ENCODE results near the gene CLTB. TPM values are rescaled to one million over a fixed set of nuclear protein-coding genes. Genes with fewer than 3 reads are reported as not detected.

The CLTB gene
- total RNA-seq, 4 donors from 2014 or later = 167 to 272 (median 265) TPM

DNA sequence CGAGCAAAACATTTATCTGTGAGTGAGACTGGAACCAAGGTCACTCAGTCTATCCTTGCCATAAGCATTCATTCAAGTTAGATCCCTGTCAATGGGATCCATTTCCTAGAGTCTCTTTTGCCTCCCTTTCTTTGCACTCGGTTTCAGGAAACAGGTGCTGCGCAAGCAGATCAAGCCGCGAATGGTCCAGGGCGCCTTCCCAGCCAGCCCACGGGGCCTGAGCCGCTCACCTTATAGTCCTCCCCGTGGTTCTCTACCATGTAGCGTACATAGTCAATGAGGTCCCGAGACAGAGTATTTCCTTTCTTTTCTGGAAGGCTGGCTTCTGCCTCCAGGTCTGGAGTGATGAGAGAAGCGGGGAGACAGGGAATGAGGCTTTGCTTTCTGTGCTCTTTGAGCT is 31.3 kb downstream of the CLTB start:
- Histone ChIP-seq H3K4me1 (peaks cover 0 to 23% (median 18%) of the 10 kb centered on the region in 4 donors), H3K27me3 (no peaks in the 10 kb centered on the region), H3K36me3 (peaks cover 0 to 21% (median 8%) of the 10 kb centered on the region in 4 donors), H3K27ac (no peak overlapping the region), H3K4me3 (no peak overlapping the region), H3K9me3 (no peaks in the 10 kb centered on the region)
- 94 to 100% methylated on average over 1 to 12 of the region's 12 CpGs for WGBS, 2 donors (ENCODE audit: low coverage in 1 of 2)
- TF ChIP-seq POLR2A (IDR thresholded peaks at IDR 0.05) (no peak), EP300 (IDR thresholded peaks at IDR 0.05; ENCODE audit: low read depth) (no peak), POLR2AphosphoS5 (IDR thresholded peaks at IDR 0.05) (no peak), CTCF (IDR thresholded peaks at IDR 0.05) (no peak)
- intact Hi-C loops (cut with DNase I; ENCODE audit: low total_unique reads) = no loop called here
- in situ Hi-C loops (cut with MboI; ENCODE audit: low pct_ligation_motif_present in 1 of 4, low pct_unique_long_range_greater_than_20kb in 1 of 4, low sequenced_read_pairs in 3 of 4) = no loop called here
- no peak for DNase-seq

DNA sequence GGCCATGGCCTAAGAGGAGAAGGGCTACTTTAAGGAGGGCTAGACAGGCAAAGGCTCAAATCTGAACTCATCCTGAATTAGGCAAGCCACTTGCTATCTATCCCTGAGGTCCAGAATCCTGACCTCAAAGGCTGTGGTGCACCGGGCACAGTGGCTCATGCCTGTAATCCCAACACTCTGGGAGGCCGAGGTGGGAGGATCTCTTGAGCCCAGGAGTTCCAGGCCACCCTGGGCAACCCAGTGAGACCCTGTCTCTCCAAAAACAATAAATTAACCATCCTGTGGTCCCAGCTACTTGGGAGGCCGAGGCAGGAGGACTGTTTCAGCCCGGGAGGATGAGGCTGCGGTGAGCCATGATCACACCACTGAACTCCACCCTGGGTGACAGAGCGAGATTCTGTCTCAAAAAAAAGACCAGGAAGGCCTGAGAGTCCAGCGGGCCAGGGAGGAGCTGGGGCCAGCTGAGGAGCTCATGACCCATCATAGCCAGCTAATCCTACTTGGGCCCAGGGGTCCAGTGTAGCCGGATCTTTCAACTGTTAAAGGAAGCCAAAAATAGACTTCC is 31.9 kb downstream of the CLTB start:
- DNase-seq = no peak
- peaks cover 0 to 17% (median 14%) of the 10 kb centered on the region in 4 donors for H3K4me1 ChIP-seq
- 71 to 90% methylated on average over 1 to 7 of the region's 8 CpGs for WGBS, 2 donors (ENCODE audit: low coverage in 1 of 2)
- TF ChIP-seq EP300 (IDR thresholded peaks at IDR 0.05; ENCODE audit: low read depth) (no peak), POLR2AphosphoS5 (IDR thresholded peaks at IDR 0.05) (no peak), POLR2A (IDR thresholded peaks at IDR 0.05) (no peak), CTCF (IDR thresholded peaks at IDR 0.05) (no peak)
- no peak overlapping the region for H3K4me3 ChIP-seq
- intact Hi-C loops (cut with DNase I; ENCODE audit: low total_unique reads) = no loop called here
- H3K9me3 ChIP-seq = no peaks in the 10 kb centered on the region
- in situ Hi-C loops (cut with MboI; ENCODE audit: low pct_ligation_motif_present in 1 of 4, low pct_unique_long_range_greater_than_20kb in 1 of 4, low sequenced_read_pairs in 3 of 4) = no loop called here
- peaks cover 0 to 21% (median 8%) of the 10 kb centered on the region in 4 donors for H3K36me3 ChIP-seq
- no peak overlapping the region for H3K27ac ChIP-seq
- no peaks in the 10 kb centered on the region for H3K27me3 ChIP-seq

- no peaks in the 10 kb centered on the region for H3K27me3 ChIP-seq
- no peak overlapping the region for H3K27ac ChIP-seq
- H3K9me3 ChIP-seq = no peaks in the 10 kb centered on the region
- peaks cover 0 to 16% (median 14%) of the 10 kb centered on the region in 4 donors for H3K4me1 ChIP-seq
- in situ Hi-C loops (cut with MboI; ENCODE audit: low pct_ligation_motif_present in 1 of 4, low pct_unique_long_range_greater_than_20kb in 1 of 4, low sequenced_read_pairs in 3 of 4) (no loop called here), intact Hi-C loops (cut with DNase I; ENCODE audit: low total_unique reads) (no loop called here)
- H3K4me3 ChIP-seq = no peak overlapping the region
- WGBS, 2 donors (ENCODE audit: low coverage in 1 of 2) = 84 to 94% methylated on average over 2 to 9 of the region's 9 CpGs
- TF ChIP-seq POLR2A (IDR thresholded peaks at IDR 0.05) (no peak), CTCF (IDR thresholded peaks at IDR 0.05) (no peak), EP300 (IDR thresholded peaks at IDR 0.05; ENCODE audit: low read depth) (no peak), POLR2AphosphoS5 (IDR thresholded peaks at IDR 0.05) (no peak)
- peaks cover 0 to 21% (median 8%) of the 10 kb centered on the region in 4 donors for H3K36me3 ChIP-seq
- no peak for DNase-seq
Measured at GRCh38 chr5:176383961-176384360, 32.4 kb downstream of the CLTB start.

DNA sequence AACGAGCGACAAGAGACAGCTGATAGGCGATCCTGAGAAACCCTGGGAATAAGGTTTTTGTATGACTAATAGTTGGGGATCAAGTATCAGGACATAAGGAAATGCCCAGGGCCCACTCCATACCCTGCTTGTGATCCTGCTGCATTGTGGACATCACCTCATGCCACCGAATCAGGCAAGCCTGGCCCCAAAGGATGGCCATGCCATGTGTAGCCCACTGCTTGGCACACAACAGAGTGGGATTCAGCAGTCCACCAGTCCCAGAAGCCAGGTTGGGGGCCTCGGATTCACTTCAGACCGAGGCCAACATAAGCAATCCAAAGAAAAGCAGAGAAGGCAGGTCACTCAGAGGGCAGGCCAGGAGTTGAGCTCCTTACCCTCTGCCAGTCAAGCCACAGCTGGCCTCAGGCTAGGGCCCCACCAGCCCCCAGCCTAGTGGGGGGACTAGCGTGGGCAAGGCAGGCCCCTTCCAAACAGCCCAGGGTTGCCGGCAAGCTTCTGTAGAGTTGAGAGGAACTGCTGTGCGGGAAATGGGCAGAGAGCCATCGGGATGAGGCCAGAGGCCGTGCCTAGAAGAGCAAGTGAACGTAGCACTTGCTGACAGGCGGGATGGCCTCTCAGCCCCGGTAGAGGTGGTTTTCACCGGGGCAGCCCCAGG is 33.0 kb downstream of the CLTB start:
- Histone ChIP-seq H3K9me3 (no peaks in the 10 kb centered on the region), H3K27me3 (no peaks in the 10 kb centered on the region), H3K4me1 (peaks cover 0 to 16% (median 14%) of the 10 kb centered on the region in 4 donors), H3K4me3 (no peak overlapping the region), H3K36me3 (peaks cover 0 to 21% (median 8%) of the 10 kb centered on the region in 4 donors), H3K27ac (no peak overlapping the region)
- no peak for TF ChIP-seq POLR2AphosphoS5 (IDR thresholded peaks at IDR 0.05)
- TF ChIP-seq EP300 (IDR thresholded peaks at IDR 0.05; ENCODE audit: low read depth) = no peak
- TF ChIP-seq CTCF (IDR thresholded peaks at IDR 0.05) = no peak
- TF ChIP-seq POLR2A (IDR thresholded peaks at IDR 0.05) = no peak
- in situ Hi-C loops (cut with MboI; ENCODE audit: low pct_ligation_motif_present in 1 of 4, low pct_unique_long_range_greater_than_20kb in 1 of 4, low sequenced_read_pairs in 3 of 4) (no loop called here), intact Hi-C loops (cut with DNase I; ENCODE audit: low total_unique reads) (no loop called here)
- DNase-seq = no peak
- 92 to 96% methylated on average over 5 to 15 of the region's 15 CpGs for WGBS, 2 donors (ENCODE audit: low coverage in 1 of 2)
